Lower leg skin (tissue), 3 donors: Measurements from ENCODE around the gene ADAMTS6.

Source experiments
- CTCF ChIP-seq, 3 donors: fragments of 450-650 bp; IDR thresholded peaks; one replicate each; pipeline ENCODE4 v1.5.1; 2016; ENCODE audit warnings: antibody characterized with exemption in 3 of 3, mild to moderate bottlenecking in 3 of 3, moderate library complexity in 2 of 3
- POLR2A ChIP-seq, 2 donors: fragments of 450-650 bp; IDR thresholded peaks; one replicate each; pipeline ENCODE4 v1.6.1; 2016 to 2017; ENCODE audit warnings: antibody characterized with exemption in 2 of 2, mild to moderate bottlenecking in 1 of 2, moderate library complexity in 1 of 2

GRCh38 chr5:65261499-65261898 is 220.2 kb downstream of the ADAMTS6 start:
- TF ChIP-seq CTCF (IDR thresholded peaks at IDR 0.05): no peak
- no peak for TF ChIP-seq POLR2A (IDR thresholded peaks at IDR 0.05)
